ENCODE results near the gene XPR1. TPM values are rescaled to one million over a fixed set of nuclear protein-coding genes. Genes with fewer than 3 reads are reported as not detected.
"Not testable (repeated sequence)": the region's sequence is repeated elsewhere in the genome, so short reads cannot be mapped to it uniquely, and the experiment has no call there.

Gene XPR1
- total RNA-seq, 1 donor from 2014 or later: 62.1 TPM

- H3K27me3 Mint-ChIP-seq (ENCODE audit: unreplicated experiment): no peaks in the 10 kb centered on the region
- peaks cover 4% of the 10 kb centered on the region for H3K9me3 Mint-ChIP-seq (ENCODE audit: unreplicated experiment)
- H3K27ac Mint-ChIP-seq (ENCODE audit: unreplicated experiment): no peak overlapping the region
- no peaks in the 10 kb centered on the region for H3K4me1 Mint-ChIP-seq (ENCODE audit: low read depth, unreplicated experiment)
- no peak for DNase-seq
- no peak for TF ChIP-seq CTCF (IDR thresholded peaks at IDR 0.05; ENCODE audit: partially characterized antibody, unreplicated experiment)
- H3K36me3 Mint-ChIP-seq (ENCODE audit: unreplicated experiment): peaks cover 5% of the 10 kb centered on the region
- no peak overlapping the region for H3K4me3 Mint-ChIP-seq (ENCODE audit: unreplicated experiment)
Observed at GRCh38 chr1:180672105-180672504, 40.3 kb downstream of the XPR1 start.

GRCh38 chr1:180672505-180672904, 40.7 kb downstream of the XPR1 start:
- Mint-ChIP-seq H3K4me3 (ENCODE audit: unreplicated experiment) (no peak overlapping the region), H3K36me3 (ENCODE audit: unreplicated experiment) (peaks cover 5% of the 10 kb centered on the region), H3K27me3 (ENCODE audit: unreplicated experiment) (no peaks in the 10 kb centered on the region), H3K9me3 (ENCODE audit: unreplicated experiment) (no peaks in the 10 kb centered on the region), H3K27ac (ENCODE audit: unreplicated experiment) (no peak overlapping the region), H3K4me1 (ENCODE audit: low read depth, unreplicated experiment) (no peaks in the 10 kb centered on the region)
- no peak for TF ChIP-seq CTCF (IDR thresholded peaks at IDR 0.05; ENCODE audit: partially characterized antibody, unreplicated experiment)
- no peak for DNase-seq

- H3K27me3 Mint-ChIP-seq (ENCODE audit: unreplicated experiment): no peaks in the 10 kb centered on the region
- no peak for TF ChIP-seq CTCF (IDR thresholded peaks at IDR 0.05; ENCODE audit: partially characterized antibody, unreplicated experiment)
- peaks cover 2% of the 10 kb centered on the region for H3K9me3 Mint-ChIP-seq (ENCODE audit: unreplicated experiment)
- no peaks in the 10 kb centered on the region for H3K4me1 Mint-ChIP-seq (ENCODE audit: low read depth, unreplicated experiment)
- H3K27ac Mint-ChIP-seq (ENCODE audit: unreplicated experiment): no peak overlapping the region
- H3K4me3 Mint-ChIP-seq (ENCODE audit: unreplicated experiment): no peak overlapping the region
- no peak for DNase-seq
- peaks cover 5% of the 10 kb centered on the region for H3K36me3 Mint-ChIP-seq (ENCODE audit: unreplicated experiment)
Observed at GRCh38 chr1:180674603-180675530, 43.0 kb downstream of the XPR1 start.

GRCh38 chr1:180675586-180675985, 43.8 kb downstream of the XPR1 start:
- H3K36me3 Mint-ChIP-seq (ENCODE audit: unreplicated experiment): no peaks in the 10 kb centered on the region
- no peak overlapping the region for H3K27ac Mint-ChIP-seq (ENCODE audit: unreplicated experiment)
- H3K4me1 Mint-ChIP-seq (ENCODE audit: low read depth, unreplicated experiment): no peaks in the 10 kb centered on the region
- H3K27me3 Mint-ChIP-seq (ENCODE audit: unreplicated experiment): no peaks in the 10 kb centered on the region
- DNase-seq: no peak
- no peak for TF ChIP-seq CTCF (IDR thresholded peaks at IDR 0.05; ENCODE audit: partially characterized antibody, unreplicated experiment)
- H3K9me3 Mint-ChIP-seq (ENCODE audit: unreplicated experiment): peaks cover 4% of the 10 kb centered on the region
- H3K4me3 Mint-ChIP-seq (ENCODE audit: unreplicated experiment): no peak overlapping the region

- Mint-ChIP-seq H3K36me3 (ENCODE audit: unreplicated experiment) (peaks cover 4% of the 10 kb centered on the region), H3K27ac (ENCODE audit: unreplicated experiment) (no peak overlapping the region), H3K4me3 (ENCODE audit: unreplicated experiment) (no peak overlapping the region), H3K9me3 (ENCODE audit: unreplicated experiment) (peaks cover 6% of the 10 kb centered on the region), H3K27me3 (ENCODE audit: unreplicated experiment) (no peaks in the 10 kb centered on the region), H3K4me1 (ENCODE audit: low read depth, unreplicated experiment) (no peaks in the 10 kb centered on the region)
- no peak for DNase-seq
- TF ChIP-seq CTCF (IDR thresholded peaks at IDR 0.05; ENCODE audit: partially characterized antibody, unreplicated experiment): no peak
Observed at GRCh38 chr1:180680558-180681144, 48.8 kb downstream of the XPR1 start.

GRCh38 chr1:180683117-180683516, 51.3 kb downstream of the XPR1 start:
- not testable (repeated sequence) for H3K4me1 Mint-ChIP-seq (ENCODE audit: low read depth, unreplicated experiment); H3K27me3 Mint-ChIP-seq (ENCODE audit: unreplicated experiment); H3K9me3 Mint-ChIP-seq (ENCODE audit: unreplicated experiment); DNase-seq; H3K27ac Mint-ChIP-seq (ENCODE audit: unreplicated experiment); H3K4me3 Mint-ChIP-seq (ENCODE audit: unreplicated experiment); H3K36me3 Mint-ChIP-seq (ENCODE audit: unreplicated experiment)
